IMR-90 (cell line): ENCODE data around the gene CUX1.

Source experiments
- CEBPB ChIP-seq: IDR thresholded peaks from 2 replicates; pipeline ENCODE4 v1.6.1; 2012; ENCODE audit warnings: low read depth, low read length, improper control_type of control experiment
- CHD1 ChIP-seq: IDR thresholded peaks from 2 replicates; pipeline ENCODE4 v1.6.1; 2012; ENCODE audit warnings: low read depth, low read length, improper control_type of control experiment
- FOS ChIP-seq: fragments of 150-350 bp; IDR thresholded peaks from 2 replicates; pipeline ENCODE4 v1.6.1; 2016; ENCODE audit warnings: low read depth, low read length
- MAFK ChIP-seq: IDR thresholded peaks from 2 replicates; pipeline ENCODE4 v1.6.1; 2012; ENCODE audit warnings: low read depth, low read length, improper control_type of control experiment
- MXI1 ChIP-seq: IDR thresholded peaks from 2 replicates; pipeline ENCODE4 v1.6.1; 2012; ENCODE audit warnings: low read depth, mild to moderate bottlenecking, low read length, moderate library complexity, borderline replicate concordance
- POLR2A ChIP-seq: IDR thresholded peaks from 2 replicates; pipeline ENCODE4 v1.6.1; 2012; ENCODE audit warnings: mild to moderate bottlenecking, low read depth, low read length
- RAD21 ChIP-seq: IDR thresholded peaks from 2 replicates; pipeline ENCODE4 v1.6.1; 2012; ENCODE audit warnings: low read length, improper control_type of control experiment
- RCOR1 ChIP-seq: IDR thresholded peaks from 2 replicates; pipeline ENCODE4 v1.6.1; 2012; ENCODE audit warnings: mild to moderate bottlenecking, low read length, improper control_type of control experiment; ENCODE audit not compliant: insufficient replicate concordance
- RFX5 ChIP-seq: IDR thresholded peaks from 2 replicates; pipeline ENCODE4 v1.8.0; 2012; ENCODE audit warnings: low read depth, mild to moderate bottlenecking, low read length, moderate library complexity
- SMC3 ChIP-seq: fragments of 150-350 bp; IDR thresholded peaks from 2 replicates; pipeline ENCODE4 v1.6.1; 2016; ENCODE audit warnings: low read depth, mild to moderate bottlenecking, antibody characterized with exemption, low read length, moderate library complexity
- TF ChIP-seq, protein P1 (sequence below): conservative IDR thresholded peaks from 2 replicates; pipeline ENCODE4 v1.5.1; 2012; ENCODE audit warnings: mild to moderate bottlenecking, low read depth, low read length, improper control_type of control experiment
- TF ChIP-seq, protein P2 (sequence below): fragments of 150-350 bp; IDR thresholded peaks from 2 replicates; pipeline ENCODE4 v1.6.1; 2016; ENCODE audit warnings: low read depth, mild to moderate bottlenecking, low read length, moderate library complexity, borderline replicate concordance
- TF ChIP-seq, protein P3 (sequence below): fragments of 150-350 bp; IDR thresholded peaks from 2 replicates; pipeline ENCODE4 v1.6.1; 2017; ENCODE audit warnings: mild to moderate bottlenecking, antibody characterized with exemption, low read length, low read depth

DNA sequence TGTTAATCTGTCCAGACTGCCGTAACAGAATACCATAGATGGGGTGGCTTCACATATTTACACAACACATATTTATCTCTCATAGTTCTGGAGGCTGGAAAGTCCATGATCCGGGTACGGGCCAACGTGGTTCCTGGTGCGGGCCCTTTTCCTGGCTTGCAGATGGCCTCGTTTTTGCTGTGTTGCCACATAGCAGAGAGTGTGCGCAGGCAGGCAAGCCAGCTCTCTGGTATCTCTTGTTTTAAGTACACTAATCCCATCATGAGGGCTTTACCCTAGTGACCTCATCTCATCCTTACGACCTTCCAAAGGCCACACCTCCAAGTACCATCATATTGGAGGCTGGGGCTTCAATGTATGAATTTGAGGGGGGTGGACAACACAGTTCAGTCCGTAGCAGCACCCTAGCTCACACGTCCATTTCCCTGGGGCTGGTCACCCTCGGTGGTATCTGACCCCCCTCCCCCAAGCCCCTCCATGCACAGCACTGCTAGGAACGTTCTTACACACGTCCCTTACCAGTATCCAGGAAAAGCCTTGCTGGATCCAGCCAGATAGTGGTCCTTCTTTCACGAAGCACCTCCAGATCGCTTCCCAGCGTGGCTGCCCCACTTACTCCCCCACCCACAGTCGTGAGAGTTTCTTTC, 21.5 kb downstream of the CUX1 start:
- TF ChIP-seq, protein P1, sequence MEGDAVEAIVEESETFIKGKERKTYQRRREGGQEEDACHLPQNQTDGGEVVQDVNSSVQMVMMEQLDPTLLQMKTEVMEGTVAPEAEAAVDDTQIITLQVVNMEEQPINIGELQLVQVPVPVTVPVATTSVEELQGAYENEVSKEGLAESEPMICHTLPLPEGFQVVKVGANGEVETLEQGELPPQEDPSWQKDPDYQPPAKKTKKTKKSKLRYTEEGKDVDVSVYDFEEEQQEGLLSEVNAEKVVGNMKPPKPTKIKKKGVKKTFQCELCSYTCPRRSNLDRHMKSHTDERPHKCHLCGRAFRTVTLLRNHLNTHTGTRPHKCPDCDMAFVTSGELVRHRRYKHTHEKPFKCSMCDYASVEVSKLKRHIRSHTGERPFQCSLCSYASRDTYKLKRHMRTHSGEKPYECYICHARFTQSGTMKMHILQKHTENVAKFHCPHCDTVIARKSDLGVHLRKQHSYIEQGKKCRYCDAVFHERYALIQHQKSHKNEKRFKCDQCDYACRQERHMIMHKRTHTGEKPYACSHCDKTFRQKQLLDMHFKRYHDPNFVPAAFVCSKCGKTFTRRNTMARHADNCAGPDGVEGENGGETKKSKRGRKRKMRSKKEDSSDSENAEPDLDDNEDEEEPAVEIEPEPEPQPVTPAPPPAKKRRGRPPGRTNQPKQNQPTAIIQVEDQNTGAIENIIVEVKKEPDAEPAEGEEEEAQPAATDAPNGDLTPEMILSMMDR: no peak
- TF ChIP-seq MAFK (no peak), POLR2A (no peak), RAD21 (no peak), RFX5 (no peak), SMC3 (no peak), CEBPB (no peak), FOS (no peak), RCOR1 (no peak), CHD1 (no peak), MXI1 (no peak)
- TF ChIP-seq, protein P2, sequence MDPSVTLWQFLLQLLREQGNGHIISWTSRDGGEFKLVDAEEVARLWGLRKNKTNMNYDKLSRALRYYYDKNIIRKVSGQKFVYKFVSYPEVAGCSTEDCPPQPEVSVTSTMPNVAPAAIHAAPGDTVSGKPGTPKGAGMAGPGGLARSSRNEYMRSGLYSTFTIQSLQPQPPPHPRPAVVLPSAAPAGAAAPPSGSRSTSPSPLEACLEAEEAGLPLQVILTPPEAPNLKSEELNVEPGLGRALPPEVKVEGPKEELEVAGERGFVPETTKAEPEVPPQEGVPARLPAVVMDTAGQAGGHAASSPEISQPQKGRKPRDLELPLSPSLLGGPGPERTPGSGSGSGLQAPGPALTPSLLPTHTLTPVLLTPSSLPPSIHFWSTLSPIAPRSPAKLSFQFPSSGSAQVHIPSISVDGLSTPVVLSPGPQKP: no peak
- TF ChIP-seq, protein P3, sequence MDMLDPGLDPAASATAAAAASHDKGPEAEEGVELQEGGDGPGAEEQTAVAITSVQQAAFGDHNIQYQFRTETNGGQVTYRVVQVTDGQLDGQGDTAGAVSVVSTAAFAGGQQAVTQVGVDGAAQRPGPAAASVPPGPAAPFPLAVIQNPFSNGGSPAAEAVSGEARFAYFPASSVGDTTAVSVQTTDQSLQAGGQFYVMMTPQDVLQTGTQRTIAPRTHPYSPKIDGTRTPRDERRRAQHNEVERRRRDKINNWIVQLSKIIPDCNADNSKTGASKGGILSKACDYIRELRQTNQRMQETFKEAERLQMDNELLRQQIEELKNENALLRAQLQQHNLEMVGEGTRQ: no peak
